Peyer's patch (tissue), 4 donors: ENCODE measurements around the gene TMEM108. TPM values are rescaled to one million over a fixed set of nuclear protein-coding genes. Genes with fewer than 3 reads are reported as not detected.

Experiments used
- DNase-seq, 3 donors: peaks; one replicate each; pipeline ENCODE4 v3.0.0-alpha.2; 2017 to 2019
- H3K27ac ChIP-seq, 4 donors: fragments of 200-600 bp; sonication (generic); one replicate each; pipeline ENCODE4 v1.5.1; 2016 to 2019
- H3K27me3 ChIP-seq, 2 donors: fragments of 200-600 bp; sonication (generic); one replicate each; pipeline ENCODE4 v1.5.1; 2019
- H3K36me3 ChIP-seq, 3 donors: fragments of 200-600 bp; sonication (generic); one replicate each; pipeline ENCODE4 v1.5.1; 2016 to 2019
- H3K4me1 ChIP-seq, 4 donors: fragments of 200-600 bp; sonication (generic); one replicate each; pipeline ENCODE4 v1.5.1; 2016 to 2019
- H3K4me3 ChIP-seq, 4 donors: fragments of 200-600 bp; sonication (generic); 1 replicate in 3 of 4; 2 replicates in 1 of 4; pipeline ENCODE4 v1.5.1; 2016 to 2019; ENCODE audit warnings: mild to moderate bottlenecking in 1 of 4
- H3K9me3 ChIP-seq, 4 donors: fragments of 200-600 bp; sonication (generic); one replicate each; pipeline ENCODE4 v1.5.1; 2016 to 2019; ENCODE audit warnings: mild to moderate bottlenecking in 1 of 4
- CTCF ChIP-seq, 6 experiments: fragments of 450-650 bp in 4 of 6; fragments of 200-600 bp in 2 of 6; sonication (generic) in 1 of 6; IDR thresholded peaks; one replicate each; pipeline ENCODE4 v1.5.1; 2017 to 2019; ENCODE audit warnings: antibody characterized with exemption in 6 of 6, mild to moderate bottlenecking in 3 of 6, moderate library complexity in 1 of 6
- POLR2A ChIP-seq, 2 donors: fragments of 450-650 bp; IDR thresholded peaks; one replicate each; pipeline ENCODE4 v1.5.1; 2017; ENCODE audit warnings: antibody characterized with exemption in 2 of 2, mild to moderate bottlenecking in 2 of 2, moderate library complexity in 2 of 2
- total RNA-seq, 4 donors: library from RNA; depleted of rRNA; stranded (reverse); fragments of >200 nt; gene quantifications; one replicate each; pipeline ENCODE4 v1.1.0, GENCODE V29; 2016

The TMEM108 gene
- total RNA-seq, 4 donors from 2014 or later, result 1.4 to 1.7 TPM; not detected in 2

GRCh38 chr3:133124511-133124910, 86.3 kb downstream of the TMEM108 start:
- H3K27me3 ChIP-seq, result no peaks in the 10 kb centered on the region
- H3K4me1 ChIP-seq, result no peaks in the 10 kb centered on the region
- no peak for DNase-seq
- H3K36me3 ChIP-seq, result no peaks in the 10 kb centered on the region
- H3K27ac ChIP-seq, result no peak overlapping the region
- no peak for TF ChIP-seq POLR2A (IDR thresholded peaks at IDR 0.05)
- TF ChIP-seq CTCF (IDR thresholded peaks at IDR 0.05), result no peak
- no peaks in the 10 kb centered on the region for H3K9me3 ChIP-seq
- H3K4me3 ChIP-seq, result no peak overlapping the region

GRCh38 chr3:133125171-133125570, 87.0 kb downstream of the TMEM108 start:
- Histone ChIP-seq H3K27me3 (no peaks in the 10 kb centered on the region), H3K4me1 (no peaks in the 10 kb centered on the region), H3K27ac (no peak overlapping the region), H3K4me3 (no peak overlapping the region), H3K36me3 (no peaks in the 10 kb centered on the region), H3K9me3 (no peaks in the 10 kb centered on the region)
- DNase-seq, result no peak
- TF ChIP-seq CTCF (IDR thresholded peaks at IDR 0.05), result no peak
- no peak for TF ChIP-seq POLR2A (IDR thresholded peaks at IDR 0.05)

- Histone ChIP-seq H3K4me3 (no peak overlapping the region), H3K27me3 (no peaks in the 10 kb centered on the region), H3K9me3 (no peaks in the 10 kb centered on the region), H3K4me1 (no peaks in the 10 kb centered on the region), H3K27ac (no peak overlapping the region), H3K36me3 (no peaks in the 10 kb centered on the region)
- TF ChIP-seq POLR2A (IDR thresholded peaks at IDR 0.05) (no peak), CTCF (IDR thresholded peaks at IDR 0.05) (no peak)
- DNase-seq, result no peak
Observed at GRCh38 chr3:133125802-133126201, 87.6 kb downstream of the TMEM108 start.

- Histone ChIP-seq H3K4me3 (no peak overlapping the region), H3K27me3 (no peaks in the 10 kb centered on the region), H3K9me3 (no peaks in the 10 kb centered on the region), H3K4me1 (no peaks in the 10 kb centered on the region), H3K27ac (no peak overlapping the region), H3K36me3 (no peaks in the 10 kb centered on the region)
- TF ChIP-seq CTCF (IDR thresholded peaks at IDR 0.05) (no peak), POLR2A (IDR thresholded peaks at IDR 0.05) (no peak)
- no peak for DNase-seq
Observed at GRCh38 chr3:133127381-133127780, 89.2 kb downstream of the TMEM108 start.

- Histone ChIP-seq H3K36me3 (no peaks in the 10 kb centered on the region), H3K27me3 (no peaks in the 10 kb centered on the region), H3K9me3 (no peaks in the 10 kb centered on the region), H3K4me1 (no peaks in the 10 kb centered on the region), H3K27ac (no peak overlapping the region), H3K4me3 (no peak overlapping the region)
- TF ChIP-seq POLR2A (IDR thresholded peaks at IDR 0.05) (no peak), CTCF (IDR thresholded peaks at IDR 0.05) (no peak)
- no peak for DNase-seq
Observed at GRCh38 chr3:133130168-133130567, 92.0 kb downstream of the TMEM108 start.

- DNase-seq, result no peak
- Histone ChIP-seq H3K9me3 (no peaks in the 10 kb centered on the region), H3K4me3 (no peak overlapping the region), H3K4me1 (no peaks in the 10 kb centered on the region), H3K27me3 (no peaks in the 10 kb centered on the region), H3K36me3 (no peaks in the 10 kb centered on the region), H3K27ac (no peak overlapping the region)
- TF ChIP-seq CTCF (IDR thresholded peaks at IDR 0.05) (no peak), POLR2A (IDR thresholded peaks at IDR 0.05) (no peak)
Observed at GRCh38 chr3:133135306-133135705, 97.1 kb downstream of the TMEM108 start.
